Omental fat pad (tissue), 4 donors: Measurements from ENCODE around the gene MRPS7. TPM values are rescaled to one million over a fixed set of nuclear protein-coding genes. Genes with fewer than 3 reads are reported as not detected.
"Not testable (repeated sequence)": the region's sequence is repeated elsewhere in the genome, so short reads cannot be mapped to it uniquely, and the experiment has no call there.

Experiments used
- ATAC-seq: fragments of 150-250 bp; one replicate; pipeline ENCODE4 v1.9.1; 2016; ENCODE audit warnings: mild to moderate bottlenecking, moderate library complexity; ENCODE audit not compliant: low FRiP score
- DNase-seq: peaks from one replicate; pipeline ENCODE4 v3.0.0-alpha.2; 2019; ENCODE audit warnings: low spot score
- CTCF ChIP-seq, 3 donors: fragments of 450-650 bp; IDR thresholded peaks; one replicate each; pipeline ENCODE4 v1.5.1; 2016 to 2017; ENCODE audit warnings: antibody characterized with exemption in 3 of 3, mild to moderate bottlenecking in 3 of 3, moderate library complexity in 2 of 3
- total RNA-seq, 4 donors: library from RNA; depleted of rRNA; stranded (reverse); fragments of >200 nt; gene quantifications; one replicate each; pipeline ENCODE4 v1.1.0, GENCODE V29; 2016

MRPS7 gene
- total RNA-seq, 4 donors from 2014 or later: 27.1 to 48.3 (median 38.4) TPM

DNA sequence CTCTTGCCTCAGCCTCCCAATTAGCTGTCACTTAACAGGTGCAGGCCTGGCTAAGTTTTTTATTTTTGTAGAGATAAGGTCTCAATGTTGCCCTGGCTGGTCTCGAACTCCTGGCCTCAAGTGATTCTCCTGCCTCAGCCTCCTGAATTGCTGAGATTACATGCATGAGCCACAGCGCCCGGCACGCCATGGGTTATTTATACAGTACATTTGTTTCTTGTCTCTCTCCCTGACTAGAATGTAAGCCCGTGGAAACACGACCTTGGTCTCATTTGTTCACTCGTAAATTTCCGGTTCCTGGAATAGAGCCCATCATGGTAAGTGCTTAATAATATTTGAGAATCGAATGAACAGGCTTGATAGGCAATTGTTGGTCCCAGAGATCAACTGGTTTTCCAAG, 25.5 kb downstream of the MRPS7 start:
- ATAC-seq: no peak
- no peak for DNase-seq
- TF ChIP-seq CTCF (IDR thresholded peaks at IDR 0.05): no peak

DNA sequence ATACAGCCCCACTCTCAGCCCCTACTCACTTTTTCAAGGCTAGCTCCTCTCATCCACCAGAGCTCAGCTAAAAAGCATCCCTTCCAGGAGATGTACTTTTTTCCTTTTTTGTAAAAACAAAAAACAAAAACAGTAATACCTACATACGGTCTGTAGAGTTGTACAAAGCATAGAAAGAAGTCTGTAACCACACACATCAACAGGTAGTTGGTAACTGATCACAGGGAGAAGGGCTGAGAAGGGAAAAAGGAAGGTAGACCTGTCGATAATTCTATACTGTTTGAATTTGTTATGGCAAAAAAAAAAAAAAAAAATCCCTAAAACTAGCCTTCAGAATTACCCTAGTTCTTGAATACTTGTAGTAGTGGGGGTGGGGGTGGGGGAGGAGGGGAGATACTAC, 26.7 kb downstream of the MRPS7 start:
- no peak for TF ChIP-seq CTCF (IDR thresholded peaks at IDR 0.05)
- ATAC-seq (no peak), DNase-seq (no peak)

- ATAC-seq (peak; percentile 18), DNase-seq (no peak)
- no peak for TF ChIP-seq CTCF (IDR thresholded peaks at IDR 0.05)
Measured at GRCh38 chr17:75288770-75289114, 27.1 kb downstream of the MRPS7 start.

- DNase-seq: peak; percentile 88
- ATAC-seq: peak; percentile 99
- TF ChIP-seq CTCF (IDR thresholded peaks at IDR 0.05): no peak
Measured at GRCh38 chr17:75289115-75289831, 27.6 kb downstream of the MRPS7 start, which contains the start of gene SLC25A19. TSS of gene SLC25A19 (minus strand) at chr17:75289433. CDS start at chr17:75286764, 2,669 bp downstream.

DNA sequence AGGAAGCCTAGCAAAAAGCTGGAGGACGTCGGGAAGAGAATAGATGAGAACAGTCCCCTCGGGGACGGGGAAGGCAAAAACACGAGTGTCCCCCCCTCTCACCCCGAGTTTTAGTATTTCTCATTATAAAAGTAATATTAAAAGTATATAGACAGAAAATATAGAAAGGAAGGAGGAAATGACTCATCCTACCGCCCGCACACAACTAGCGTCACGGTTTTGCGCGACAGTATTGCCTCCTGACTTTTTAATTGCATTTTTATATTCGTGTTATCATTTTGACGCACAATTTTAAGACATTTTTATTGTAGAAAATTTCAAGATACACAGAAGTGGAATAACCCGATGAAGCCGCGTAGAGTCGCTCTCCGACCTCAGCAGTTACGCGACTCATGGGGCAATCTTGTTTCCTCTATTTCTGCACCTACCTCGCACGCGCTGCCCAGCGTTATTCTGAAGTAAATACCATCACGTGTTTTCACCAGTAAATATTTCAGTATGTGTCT, 28.2 kb downstream of the MRPS7 start:
- peak; percentile 36 for DNase-seq
- ATAC-seq: peak; percentile 5
- TF ChIP-seq CTCF (IDR thresholded peaks at IDR 0.05): no peak

DNA sequence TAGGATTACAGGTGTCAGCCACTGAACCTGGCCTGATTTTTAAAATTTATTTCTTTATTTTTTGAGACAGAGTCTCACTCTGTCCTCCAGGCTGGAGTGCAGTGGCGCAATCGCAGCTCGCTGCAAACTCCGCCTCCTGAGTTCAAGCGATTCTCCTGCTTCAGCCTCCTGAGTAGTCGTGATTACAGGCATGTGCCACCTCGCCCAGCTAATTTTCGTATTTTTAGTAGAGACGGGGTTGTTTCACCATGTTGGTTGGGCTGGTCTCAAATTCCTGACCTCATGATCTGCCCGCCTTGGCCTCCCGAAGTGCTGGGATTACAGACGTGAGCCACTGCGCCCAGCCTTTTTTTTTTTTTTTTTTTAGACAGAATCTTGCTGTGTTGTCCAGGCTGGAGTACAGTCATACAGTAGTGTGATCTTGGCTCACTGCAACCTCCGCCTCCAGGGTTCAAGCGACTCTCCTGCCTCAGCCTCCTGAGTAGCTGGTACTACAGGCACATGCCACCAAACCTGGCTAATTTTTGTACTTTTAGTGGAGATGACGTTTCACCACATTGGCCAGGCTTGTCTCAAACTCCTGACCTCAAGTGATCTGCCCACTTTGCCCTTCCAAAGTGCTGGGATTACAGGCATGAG, 31.2 kb downstream of the MRPS7 start:
- not testable (repeated sequence) for ATAC-seq, DNase-seq

- DNase-seq: no peak
- ATAC-seq: no peak
Measured at GRCh38 chr17:75295201-75296158, 33.8 kb downstream of the MRPS7 start.

More at GRCh38 chr17:75295201-75296158, 33.8 kb downstream of the MRPS7 start:
- TF ChIP-seq CTCF (IDR thresholded peaks at IDR 0.05): no peak
